SH-SY5Y (cell line): ENCODE results near the gene EVA1A.

Experiments used
- GATA2 ChIP-seq: IDR thresholded peaks from 2 replicates; pipeline ENCODE4 v1.6.1; 2011; ENCODE audit warnings: mild to moderate bottlenecking, low read depth, low read length
- GATA3 ChIP-seq: IDR thresholded peaks from 2 replicates; pipeline ENCODE4 v1.6.1; 2011; ENCODE audit warnings: low read depth, mild to moderate bottlenecking, low read length, moderate library complexity

- TF ChIP-seq GATA2 (no peak), GATA3 (no peak)
These were observed 5.0 kb downstream of the EVA1A start for GRCh38 chr2:75555701-75556100.
